Activated T-cell treated with anti-CD3 and anti-CD28 coated beads for 48 hours (primary cell): ENCODE measurements around the gene SETBP1.

Experiments
- DNase-seq: peaks from one replicate; pipeline ENCODE4 v3.0.0-alpha.2; 2020; ENCODE audit warnings: low read depth

The SETBP1 gene

DNA sequence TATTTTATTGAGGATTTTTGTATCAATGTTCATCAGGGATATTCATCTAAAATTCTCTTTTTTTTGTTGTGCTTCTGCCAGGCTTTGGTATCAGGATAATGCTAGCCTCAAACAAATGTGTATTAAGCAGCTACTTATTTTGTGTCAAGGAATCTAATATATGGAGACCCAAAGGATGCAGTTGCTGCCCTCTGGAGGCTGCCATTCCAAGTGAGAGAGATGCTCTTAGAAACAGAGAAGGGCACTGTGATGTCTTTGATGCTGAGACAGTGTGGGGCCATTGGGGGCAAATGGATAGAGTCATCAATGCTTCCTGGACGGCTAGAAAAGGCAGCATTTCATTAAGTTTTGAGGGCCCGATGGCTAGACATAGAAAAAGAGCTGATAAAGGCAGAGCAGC lies 292.6 kb downstream of the SETBP1 start:
- no peak for DNase-seq

GRCh38 chr18:44974174-44974573 lies 293.5 kb downstream of the SETBP1 start:
- no peak for DNase-seq

DNA sequence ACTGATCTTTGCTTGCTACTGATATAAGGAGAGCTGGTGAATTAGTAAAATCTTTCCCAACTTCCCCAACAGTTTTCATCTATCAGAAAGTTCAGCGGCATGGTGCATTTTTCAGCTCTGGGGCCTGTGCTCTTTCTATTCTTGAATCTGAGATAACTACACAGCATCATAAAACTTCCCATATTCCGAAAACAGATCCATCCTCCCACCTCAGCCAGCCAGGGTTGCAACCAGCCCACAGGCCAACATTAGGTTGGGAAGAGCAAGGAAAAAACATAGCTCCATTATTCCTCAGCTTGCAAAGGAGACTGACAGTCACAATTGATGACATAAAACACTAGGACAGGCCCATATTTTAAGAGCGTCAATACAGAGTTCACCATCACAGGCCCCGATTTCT lies 297.2 kb downstream of the SETBP1 start:
- no peak for DNase-seq

DNA sequence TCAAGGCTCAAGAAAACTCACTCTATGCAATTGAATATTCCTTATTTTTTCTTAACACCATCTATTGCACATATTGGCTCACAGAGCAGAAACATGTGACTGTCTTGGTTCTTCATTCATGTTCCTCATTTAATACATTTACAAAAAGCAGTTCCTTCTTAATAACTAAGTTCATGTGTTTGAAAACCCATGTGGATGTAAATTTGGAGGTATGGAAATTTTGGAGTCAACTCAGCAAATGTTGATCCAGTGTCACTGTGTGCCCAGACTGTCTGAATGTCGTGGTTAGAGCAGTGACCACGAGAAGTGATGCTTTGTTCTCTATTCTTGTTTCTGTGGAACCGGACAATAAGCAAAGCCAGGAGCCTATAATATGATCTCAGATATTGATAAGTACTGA lies 299.1 kb downstream of the SETBP1 start:
- DNase-seq, result no peak

DNA sequence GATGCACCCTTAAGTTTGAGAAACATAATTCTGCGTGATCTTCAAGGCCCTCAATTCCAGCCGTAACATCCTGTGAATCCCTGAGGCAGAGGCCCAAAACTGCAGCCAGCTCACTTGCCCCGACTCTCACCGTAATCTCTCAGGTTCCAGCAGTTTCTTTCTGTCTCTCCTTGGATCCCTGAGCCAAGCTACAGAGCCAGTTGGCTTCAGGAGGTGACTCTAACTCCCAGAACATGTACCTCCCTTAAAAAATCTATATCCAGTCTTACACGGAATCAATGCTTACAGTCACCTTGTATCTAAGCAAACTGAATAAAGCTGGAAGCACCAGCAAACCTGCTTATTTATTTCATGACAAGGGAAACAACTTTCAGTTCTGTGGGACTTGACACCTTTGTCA lies 300.4 kb downstream of the SETBP1 start:
- DNase-seq, result no peak

GRCh38 chr18:44986933-44987332 lies 306.2 kb downstream of the SETBP1 start:
- no peak for DNase-seq

- DNase-seq, result no peak
Observed at GRCh38 chr18:44987371-44987770, 306.7 kb downstream of the SETBP1 start.

GRCh38 chr18:44988821-44989587 lies 308.3 kb downstream of the SETBP1 start:
- DNase-seq, result no peak

- no peak for DNase-seq
Observed at GRCh38 chr18:44996261-44996660, 315.6 kb downstream of the SETBP1 start.

DNA sequence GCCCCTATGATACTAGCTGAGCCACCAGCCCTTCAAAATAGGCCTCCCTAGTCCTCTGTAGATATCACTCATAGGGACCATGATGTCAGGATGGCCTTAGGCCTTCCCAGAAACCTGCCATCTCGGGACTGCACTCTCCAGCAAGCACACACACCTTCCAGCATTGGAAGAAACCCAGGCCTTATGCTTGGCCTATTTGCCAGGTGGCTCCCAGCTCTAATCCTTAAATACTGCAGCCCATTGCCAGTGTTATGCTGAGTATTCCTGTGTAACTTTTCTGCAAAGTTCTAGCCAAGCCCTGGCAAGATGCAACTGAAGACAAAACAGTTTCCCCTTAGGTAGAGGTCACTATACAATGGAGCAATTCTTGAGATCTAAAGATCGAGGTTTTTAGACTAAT lies 316.5 kb downstream of the SETBP1 start:
- DNase-seq, result no peak

GRCh38 chr18:44998360-44998759 lies 317.7 kb downstream of the SETBP1 start:
- DNase-seq, result no peak

GRCh38 chr18:45004546-45005080 lies 323.9 kb downstream of the SETBP1 start:
- no peak for DNase-seq

GRCh38 chr18:45006934-45007333 lies 326.2 kb downstream of the SETBP1 start:
- DNase-seq, result no peak

DNA sequence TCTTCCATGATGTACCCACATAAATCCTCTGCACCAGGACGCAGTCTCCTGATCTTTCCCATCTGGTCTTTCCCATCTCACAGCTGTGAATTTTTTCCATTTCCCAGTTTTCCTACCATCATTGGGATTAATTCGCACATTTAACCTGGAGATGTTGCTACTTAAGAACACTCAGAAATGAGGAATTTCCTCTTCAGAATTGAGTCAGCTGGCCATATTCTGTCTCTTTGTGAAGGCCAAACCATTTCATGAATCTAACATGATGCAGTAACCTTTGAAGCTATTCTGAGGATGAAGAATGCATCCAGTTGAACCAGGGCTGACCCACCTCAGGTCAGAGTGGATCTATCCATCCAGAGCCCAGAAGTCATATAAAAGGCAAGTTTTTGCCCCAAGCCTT lies 326.8 kb downstream of the SETBP1 start:
- DNase-seq, result no peak

- no peak for DNase-seq
Observed at GRCh38 chr18:45008694-45009413, 328.2 kb downstream of the SETBP1 start.

GRCh38 chr18:45009756-45010155 lies 329.1 kb downstream of the SETBP1 start:
- DNase-seq, result no peak

DNA sequence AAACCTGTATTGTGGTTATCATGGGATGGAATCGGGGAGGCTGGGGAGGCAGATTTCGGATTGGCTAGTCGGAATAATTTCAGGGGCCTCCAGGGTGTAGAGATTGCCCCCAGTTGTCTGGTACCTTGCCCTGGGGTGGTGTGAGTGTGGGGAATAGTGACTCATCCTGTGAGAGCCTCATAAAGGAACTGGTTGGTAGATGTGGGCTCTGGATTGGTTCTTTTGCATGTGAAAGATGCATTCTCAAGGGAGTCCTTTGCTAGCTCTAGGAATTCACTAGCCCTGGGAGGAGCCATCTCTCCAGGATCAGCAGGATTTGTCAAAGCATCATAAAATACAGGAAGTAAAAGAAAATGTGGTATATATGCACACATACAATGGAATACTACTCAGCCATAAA lies 331.6 kb downstream of the SETBP1 start:
- DNase-seq, result no peak

GRCh38 chr18:45014047-45014501 lies 333.4 kb downstream of the SETBP1 start:
- no peak for DNase-seq

- DNase-seq, result no peak
Observed at GRCh38 chr18:45015788-45016128, 335.1 kb downstream of the SETBP1 start.

- DNase-seq, result no peak
Observed at GRCh38 chr18:45019469-45019868, 338.8 kb downstream of the SETBP1 start.

GRCh38 chr18:45023519-45023918 lies 342.8 kb downstream of the SETBP1 start:
- no peak for DNase-seq

- no peak for DNase-seq
Observed at GRCh38 chr18:45024357-45025088, 343.8 kb downstream of the SETBP1 start.

GRCh38 chr18:45025089-45025450 lies 344.4 kb downstream of the SETBP1 start:
- DNase-seq, result no peak
